Lung (tissue), 12 donors: Measurements from ENCODE around the gene SWAP70. TPM values are rescaled to one million over a fixed set of nuclear protein-coding genes. Genes with fewer than 3 reads are reported as not detected.

Experiments used
- ATAC-seq: fragments of 200-7000 bp; cut with Tn5 transposase; one replicate; pipeline ENCODE4 v1.9.1; 2020; ENCODE audit warnings: moderate number of reproducible peaks; ENCODE audit not compliant: insufficient read depth, low FRiP score
- DNase-seq, 3 donors: peaks; one replicate each; pipeline ENCODE4 v3.0.0-alpha.2; 2013 to 2017
- H3K27ac ChIP-seq, 2 donors: one replicate each; pipeline ENCODE4 v1.5.1; 2013; ENCODE audit warnings: mild to moderate bottlenecking in 2 of 2, moderate library complexity in 2 of 2, control low read depth in 1 of 2, inconsistent platforms in 1 of 2, low read depth in 1 of 2, low read length in 1 of 2
- H3K27me3 ChIP-seq, 3 donors: one replicate each; pipeline ENCODE4 v1.5.1; 2013; ENCODE audit warnings: low read length in 2 of 3; ENCODE audit not compliant: control insufficient read depth in 3 of 3, insufficient read depth in 3 of 3
- H3K36me3 ChIP-seq, 4 donors: one replicate each; pipeline ENCODE4 v1.5.1; 2013; ENCODE audit warnings: low read length in 4 of 4, mild to moderate bottlenecking in 1 of 4, moderate library complexity in 1 of 4; ENCODE audit not compliant: control insufficient read depth in 4 of 4, insufficient read depth in 4 of 4
- H3K4me1 ChIP-seq, 5 donors: one replicate each; pipeline ENCODE4 v1.5.1; 2013; ENCODE audit warnings: low read length in 5 of 5, mild to moderate bottlenecking in 2 of 5, moderate library complexity in 1 of 5; ENCODE audit not compliant: control insufficient read depth in 5 of 5, insufficient read depth in 5 of 5
- H3K4me3 ChIP-seq: one replicate; pipeline ENCODE4 v1.5.1; 2013; ENCODE audit warnings: mild to moderate bottlenecking, control low read depth, moderate library complexity
- H3K9ac ChIP-seq, 2 donors: one replicate each; pipeline ENCODE4 v1.5.1; 2013; ENCODE audit warnings: low read length in 2 of 2, control low read depth in 1 of 2; ENCODE audit not compliant: insufficient read depth in 1 of 2
- H3K9me3 ChIP-seq, 4 donors: one replicate each; pipeline ENCODE4 v1.5.1; 2013; ENCODE audit warnings: low read length in 3 of 4, mild to moderate bottlenecking in 1 of 4, moderate library complexity in 1 of 4; ENCODE audit not compliant: control insufficient read depth in 4 of 4, insufficient read depth in 3 of 4
- WGBS, 2 donors: extraction: QIAGEN DNeasy Blood & Tissue Kit; methylation state at CpG; one replicate each; pipeline ENCODE4 v1.1.7; 2013; 5-methylcytosine and 5-hydroxymethylcytosine counted together
- polyA plus RNA-seq, 2 donors: library from polyadenylated mRNA; stranded (reverse); fragments of 200-250 nt; gene quantifications; one replicate each; pipeline ENCODE4 v1.2.1, GENCODE V29; 2013
- total RNA-seq, 2 donors: library from RNA; depleted of rRNA in 1 of 2; stranded (reverse); fragments of >200 nt in 1 of 2; gene quantifications; one replicate each; pipeline ENCODE4 v1.2.1, GENCODE V29; 2014 to 2021
- TF ChIP-seq, protein P1 (sequence below): IDR thresholded peaks from 2 replicates; pipeline ENCODE4 v1.5.1; 2012; ENCODE audit warnings: mild to moderate bottlenecking; ENCODE audit errors: control extremely low read depth, extremely low read depth
- donor health status: control.
- donor health status: control.
- donor health status: Bipolar disorder and iron deficiency.
- donor health status: healthy.
- donor health status: DM: yes; HTN: yes; CAD: no.

Gene SWAP70
- total and polyA plus RNA-seq, 4 donors: 14.9 to 44.8 (median 35.9) TPM

- no peak for ATAC-seq
- no peak overlapping the region for H3K4me3 ChIP-seq
- no peaks in the 10 kb centered on the region for H3K36me3 ChIP-seq
- TF ChIP-seq, protein P1, sequence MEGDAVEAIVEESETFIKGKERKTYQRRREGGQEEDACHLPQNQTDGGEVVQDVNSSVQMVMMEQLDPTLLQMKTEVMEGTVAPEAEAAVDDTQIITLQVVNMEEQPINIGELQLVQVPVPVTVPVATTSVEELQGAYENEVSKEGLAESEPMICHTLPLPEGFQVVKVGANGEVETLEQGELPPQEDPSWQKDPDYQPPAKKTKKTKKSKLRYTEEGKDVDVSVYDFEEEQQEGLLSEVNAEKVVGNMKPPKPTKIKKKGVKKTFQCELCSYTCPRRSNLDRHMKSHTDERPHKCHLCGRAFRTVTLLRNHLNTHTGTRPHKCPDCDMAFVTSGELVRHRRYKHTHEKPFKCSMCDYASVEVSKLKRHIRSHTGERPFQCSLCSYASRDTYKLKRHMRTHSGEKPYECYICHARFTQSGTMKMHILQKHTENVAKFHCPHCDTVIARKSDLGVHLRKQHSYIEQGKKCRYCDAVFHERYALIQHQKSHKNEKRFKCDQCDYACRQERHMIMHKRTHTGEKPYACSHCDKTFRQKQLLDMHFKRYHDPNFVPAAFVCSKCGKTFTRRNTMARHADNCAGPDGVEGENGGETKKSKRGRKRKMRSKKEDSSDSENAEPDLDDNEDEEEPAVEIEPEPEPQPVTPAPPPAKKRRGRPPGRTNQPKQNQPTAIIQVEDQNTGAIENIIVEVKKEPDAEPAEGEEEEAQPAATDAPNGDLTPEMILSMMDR: no peak
- no peaks in the 10 kb centered on the region for H3K9me3 ChIP-seq
- no peak overlapping the region for H3K9ac ChIP-seq
- 33 to 44% methylated on average over 3 of the region's 3 CpGs for WGBS, 2 donors
- peak in 1 of 3 donors; percentile 11 for DNase-seq
- H3K27me3 ChIP-seq: no peaks in the 10 kb centered on the region
- no peak overlapping the region for H3K27ac ChIP-seq
- H3K4me1 ChIP-seq: peaks cover 0 to 10% (median 0%) of the 10 kb centered on the region in 5 donors
These were observed 20.1 kb upstream of the SWAP70 start for GRCh38 chr11:9643751-9644150.

GRCh38 chr11:9645881-9646280 lies 18.0 kb upstream of the SWAP70 start:
- Histone ChIP-seq H3K27me3 (no peaks in the 10 kb centered on the region), H3K36me3 (no peaks in the 10 kb centered on the region), H3K27ac (no peak overlapping the region), H3K4me3 (no peak overlapping the region), H3K9me3 (no peaks in the 10 kb centered on the region), H3K9ac (no peak overlapping the region), H3K4me1 (peaks cover 0 to 4% (median 0%) of the 10 kb centered on the region in 5 donors)
- no peak for ATAC-seq
- 79 to 86% methylated on average over 1 of the region's 1 CpG for WGBS, 2 donors
- no peak for DNase-seq
- TF ChIP-seq, protein P1: no peak

DNA sequence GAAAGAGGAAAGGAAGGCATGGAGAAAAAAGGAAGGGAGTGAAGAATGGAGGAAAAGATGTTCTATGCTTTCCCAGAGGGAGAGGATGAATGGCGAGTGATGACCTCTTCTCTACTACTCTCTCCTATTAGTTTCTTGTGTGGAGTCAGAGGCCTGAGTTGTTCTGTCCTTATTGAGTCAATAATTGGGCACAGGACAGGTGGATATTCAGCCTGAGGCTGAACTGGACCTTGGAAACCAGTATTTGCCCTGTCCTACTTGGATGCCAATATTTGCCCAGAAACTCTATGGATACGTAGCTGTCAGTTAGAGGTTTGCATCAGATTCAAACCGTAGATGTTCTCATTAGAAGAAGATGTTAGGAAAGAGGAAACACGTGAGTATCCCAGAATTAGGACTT lies 17.6 kb upstream of the SWAP70 start:
- Histone ChIP-seq H3K4me1 (peaks cover 0 to 4% (median 0%) of the 10 kb centered on the region in 5 donors), H3K4me3 (no peak overlapping the region), H3K9me3 (no peaks in the 10 kb centered on the region), H3K27me3 (no peaks in the 10 kb centered on the region), H3K9ac (no peak overlapping the region), H3K27ac (no peak overlapping the region), H3K36me3 (no peaks in the 10 kb centered on the region)
- no peak for ATAC-seq
- WGBS, 2 donors: 60 to 75% methylated on average over 4 of the region's 4 CpGs
- TF ChIP-seq, protein P1: no peak
- DNase-seq: no peak

GRCh38 chr11:9651481-9651880 lies 12.4 kb upstream of the SWAP70 start:
- TF ChIP-seq, protein P1: no peak
- no peaks in the 10 kb centered on the region for H3K9me3 ChIP-seq
- 84 to 91% methylated on average over 7 of the region's 7 CpGs for WGBS, 2 donors
- H3K4me3 ChIP-seq: no peak overlapping the region
- H3K4me1 ChIP-seq: peaks cover 0 to 3% (median 0%) of the 10 kb centered on the region in 5 donors
- DNase-seq (no peak), ATAC-seq (no peak)
- no peak overlapping the region for H3K9ac ChIP-seq
- H3K36me3 ChIP-seq: no peaks in the 10 kb centered on the region
- no peaks in the 10 kb centered on the region for H3K27me3 ChIP-seq
- H3K27ac ChIP-seq: no peak overlapping the region
